ENCODE results near the gene AZU1.

The AZU1 gene

DNA sequence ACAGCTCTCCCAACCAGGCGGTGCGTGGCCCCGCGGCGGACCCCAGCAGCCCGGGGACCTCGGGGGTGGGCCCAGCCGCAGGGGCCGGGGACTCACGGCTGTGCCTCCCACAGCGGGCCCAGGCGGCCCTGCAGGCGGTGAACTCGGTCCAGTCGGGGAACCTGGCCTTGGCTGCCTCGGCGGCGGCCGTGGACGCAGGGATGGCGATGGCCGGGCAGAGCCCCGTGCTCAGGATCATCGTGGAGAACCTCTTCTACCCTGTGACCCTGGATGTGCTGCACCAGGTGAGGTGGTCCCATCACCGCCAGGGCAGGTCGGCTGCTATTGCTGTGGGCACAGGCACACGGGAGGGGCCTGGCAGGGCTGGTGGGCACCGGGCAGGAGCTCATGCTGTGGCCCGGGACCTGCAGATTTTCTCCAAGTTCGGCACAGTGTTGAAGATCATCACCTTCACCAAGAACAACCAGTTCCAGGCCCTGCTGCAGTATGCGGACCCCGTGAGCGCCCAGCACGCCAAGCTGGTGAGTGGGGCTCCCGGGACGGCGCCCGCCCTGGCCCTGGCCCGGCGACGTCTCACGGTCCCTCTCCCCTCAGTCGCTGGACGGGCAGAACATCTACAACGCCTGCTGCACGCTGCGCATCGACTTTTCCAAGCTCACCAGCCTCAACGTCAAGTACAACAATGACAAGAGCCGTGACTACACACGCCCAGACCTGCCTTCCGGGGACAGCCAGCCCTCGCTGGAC, 23.0 kb upstream of the AZU1 start:
- H3K9me2 ChIP-seq (replicated peaks; ENCODE audit: control insufficient read depth, low read length) = no peaks in the 10 kb centered on the region
- H3K36me3 ChIP-seq (ENCODE audit: control insufficient read depth, low read length) = peaks cover 97% of the 10 kb centered on the region
- H3F3A ChIP-seq (ENCODE audit: control insufficient read depth, insufficient read depth) = no peaks in the 10 kb centered on the region; the same call in 1 of the 2 replicates

DNA sequence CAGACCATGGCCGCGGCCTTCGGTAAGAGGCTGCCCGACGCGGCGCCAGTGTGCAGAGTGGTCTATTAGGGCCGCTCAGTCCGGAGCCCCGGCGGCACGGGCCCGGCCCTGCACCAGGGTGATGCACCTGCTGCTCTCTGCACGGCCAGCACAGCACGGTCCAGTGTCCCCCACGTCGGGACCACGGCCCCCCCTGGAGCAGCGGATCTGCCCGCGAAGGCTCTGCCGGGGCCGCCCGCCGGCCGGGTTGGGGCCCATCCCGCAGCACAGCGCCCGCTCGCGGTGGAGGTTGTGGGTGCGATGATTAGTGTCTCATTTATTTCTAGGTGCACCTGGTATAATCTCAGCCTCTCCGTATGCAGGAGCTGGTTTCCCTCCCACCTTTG, 22.5 kb upstream of the AZU1 start:
- H3K4me3 ChIP-seq (ENCODE audit: low read length) = no peak overlapping the region
- no peak overlapping the region for H3K4me2 ChIP-seq (ENCODE audit: low read length)
- no peak for TF ChIP-seq EZH2phosphoT487 (IDR thresholded peaks at IDR 0.05; ENCODE audit: borderline replicate concordance, low read length)
- TF ChIP-seq, protein P1, sequence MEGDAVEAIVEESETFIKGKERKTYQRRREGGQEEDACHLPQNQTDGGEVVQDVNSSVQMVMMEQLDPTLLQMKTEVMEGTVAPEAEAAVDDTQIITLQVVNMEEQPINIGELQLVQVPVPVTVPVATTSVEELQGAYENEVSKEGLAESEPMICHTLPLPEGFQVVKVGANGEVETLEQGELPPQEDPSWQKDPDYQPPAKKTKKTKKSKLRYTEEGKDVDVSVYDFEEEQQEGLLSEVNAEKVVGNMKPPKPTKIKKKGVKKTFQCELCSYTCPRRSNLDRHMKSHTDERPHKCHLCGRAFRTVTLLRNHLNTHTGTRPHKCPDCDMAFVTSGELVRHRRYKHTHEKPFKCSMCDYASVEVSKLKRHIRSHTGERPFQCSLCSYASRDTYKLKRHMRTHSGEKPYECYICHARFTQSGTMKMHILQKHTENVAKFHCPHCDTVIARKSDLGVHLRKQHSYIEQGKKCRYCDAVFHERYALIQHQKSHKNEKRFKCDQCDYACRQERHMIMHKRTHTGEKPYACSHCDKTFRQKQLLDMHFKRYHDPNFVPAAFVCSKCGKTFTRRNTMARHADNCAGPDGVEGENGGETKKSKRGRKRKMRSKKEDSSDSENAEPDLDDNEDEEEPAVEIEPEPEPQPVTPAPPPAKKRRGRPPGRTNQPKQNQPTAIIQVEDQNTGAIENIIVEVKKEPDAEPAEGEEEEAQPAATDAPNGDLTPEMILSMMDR (IDR thresholded peaks at IDR 0.05; ENCODE audit: low read depth, low read length, poor library complexity, severe bottlenecking) = peak; percentile 36
- H3K9me2 ChIP-seq (replicated peaks; ENCODE audit: control insufficient read depth, low read length) = no peaks in the 10 kb centered on the region
- H3K9me3 ChIP-seq (ENCODE audit: control insufficient read depth, insufficient read depth, low read length) = no peaks in the 10 kb centered on the region
- H3K27ac ChIP-seq (ENCODE audit: low read depth, low read length) = no peak overlapping the region
- H4K20me1 ChIP-seq (ENCODE audit: control insufficient read depth, insufficient read depth, low read depth, low read length) = peaks cover 48% of the 10 kb centered on the region
- peaks cover 97% of the 10 kb centered on the region for H3K36me3 ChIP-seq (ENCODE audit: control insufficient read depth, low read length)
- no peaks in the 10 kb centered on the region for H3K27me3 ChIP-seq (ENCODE audit: control insufficient read depth, low read length)
- H3K79me2 ChIP-seq (ENCODE audit: control insufficient read depth, low read length) = peaks cover 78% of the 10 kb centered on the region
- H3F3A ChIP-seq (ENCODE audit: control insufficient read depth, insufficient read depth) = peaks cover 5% of the 10 kb centered on the region
- H3K4me1 ChIP-seq (ENCODE audit: control insufficient read depth, low read length) = peaks cover 5% of the 10 kb centered on the region; the same call in 1 of the 2 replicates

More for the DNA sequence above, 23.0 kb upstream of the AZU1 start:
- Histone ChIP-seq H3K79me2 (ENCODE audit: control insufficient read depth, low read length) (peaks cover 83% of the 10 kb centered on the region), H3K4me2 (ENCODE audit: low read length) (no peak overlapping the region), H3K4me1 (ENCODE audit: control insufficient read depth, low read length) (peaks cover 9% of the 10 kb centered on the region), H3K27me3 (ENCODE audit: control insufficient read depth, low read length) (no peaks in the 10 kb centered on the region), H3K9me3 (ENCODE audit: control insufficient read depth, insufficient read depth, low read length) (no peaks in the 10 kb centered on the region), H3K4me3 (ENCODE audit: low read length) (no peak overlapping the region), H4K20me1 (ENCODE audit: control insufficient read depth, insufficient read depth, low read depth, low read length) (peaks cover 54% of the 10 kb centered on the region), H3K27ac (ENCODE audit: low read depth, low read length) (no peak overlapping the region)
- TF ChIP-seq, protein P1 (IDR thresholded peaks at IDR 0.05; ENCODE audit: low read depth, low read length, poor library complexity, severe bottlenecking) = no peak
- TF ChIP-seq EZH2phosphoT487 (IDR thresholded peaks at IDR 0.05; ENCODE audit: borderline replicate concordance, low read length) = no peak

DNA sequence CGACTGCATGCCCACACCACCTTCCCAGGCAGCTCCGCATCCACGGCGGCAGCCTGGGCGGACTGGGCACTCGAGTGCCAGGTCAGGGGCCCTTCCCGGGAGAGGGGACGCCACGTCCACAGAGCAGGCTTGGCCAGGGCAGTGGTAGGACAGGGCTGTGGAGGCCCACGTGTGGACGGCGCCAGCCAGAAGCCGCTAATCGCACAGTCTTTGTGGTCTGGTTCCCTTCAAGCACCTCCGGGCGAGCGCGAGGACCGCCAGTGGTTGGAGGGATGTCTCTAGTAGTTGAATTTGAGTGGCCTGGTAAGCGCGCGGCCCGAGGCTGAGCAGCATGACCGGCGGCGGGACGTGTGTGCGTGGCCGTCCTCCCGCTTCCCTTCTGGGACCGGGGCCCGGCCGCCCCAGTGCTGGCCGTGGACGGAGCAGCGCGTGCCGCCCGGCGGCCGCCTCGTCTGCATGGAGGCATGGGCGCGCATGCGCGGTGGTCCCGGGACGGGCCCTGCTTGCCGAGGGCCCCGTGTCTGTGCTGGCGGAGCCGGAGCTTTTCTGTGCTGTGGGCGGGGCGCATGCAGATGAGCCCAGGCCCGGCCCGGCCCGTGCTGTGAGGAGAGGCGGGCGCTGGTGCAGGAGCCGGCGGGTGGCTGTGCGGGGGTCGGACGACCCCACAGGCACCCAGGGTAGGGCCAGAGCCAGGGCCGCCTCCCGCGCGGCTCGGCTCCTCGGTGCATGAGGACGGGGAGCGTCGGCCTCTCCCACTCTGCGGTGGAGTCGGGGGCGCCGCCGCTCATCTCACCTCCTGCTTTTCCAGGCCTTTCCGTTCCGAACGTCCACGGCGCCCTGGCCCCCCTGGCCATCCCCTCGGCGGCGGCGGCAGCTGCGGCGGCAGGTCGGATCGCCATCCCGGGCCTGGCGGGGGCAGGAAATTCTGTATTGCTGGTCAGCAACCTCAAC, 21.8 kb upstream of the AZU1 start:
- H3K27ac ChIP-seq (ENCODE audit: low read depth, low read length) = no peak overlapping the region
- H3K9me2 ChIP-seq (replicated peaks; ENCODE audit: control insufficient read depth, low read length) = no peaks in the 10 kb centered on the region
- H3K9me3 ChIP-seq (ENCODE audit: control insufficient read depth, insufficient read depth, low read length) = no peaks in the 10 kb centered on the region
- peaks cover 41% of the 10 kb centered on the region for H4K20me1 ChIP-seq (ENCODE audit: control insufficient read depth, insufficient read depth, low read depth, low read length)
- no peaks in the 10 kb centered on the region for H3K4me1 ChIP-seq (ENCODE audit: control insufficient read depth, low read length)
- H3K36me3 ChIP-seq (ENCODE audit: control insufficient read depth, low read length) = peaks cover 97% of the 10 kb centered on the region
- no peak overlapping the region for H3K4me3 ChIP-seq (ENCODE audit: low read length)
- peaks cover 5% of the 10 kb centered on the region for H3F3A ChIP-seq (ENCODE audit: control insufficient read depth, insufficient read depth)
- peaks cover 71% of the 10 kb centered on the region for H3K79me2 ChIP-seq (ENCODE audit: control insufficient read depth, low read length)
- TF ChIP-seq, protein P1 (IDR thresholded peaks at IDR 0.05; ENCODE audit: low read depth, low read length, poor library complexity, severe bottlenecking) = no peak
- TF ChIP-seq EZH2phosphoT487 (IDR thresholded peaks at IDR 0.05; ENCODE audit: borderline replicate concordance, low read length) = no peak
- no peaks in the 10 kb centered on the region for H3K27me3 ChIP-seq (ENCODE audit: control insufficient read depth, low read length)
- no peak overlapping the region for H3K4me2 ChIP-seq (ENCODE audit: low read length)
